HCT116 (cell line): ENCODE results near the gene ITGB1. TPM values are rescaled to one million over a fixed set of nuclear protein-coding genes. Genes with fewer than 3 reads are reported as not detected.

Experiments
- ATAC-seq: fragments of 200-7000 bp; cut with Tn5 transposase; 2 replicates; pipeline ENCODE4 v1.9.1; 2020; ENCODE audit warnings: mild to moderate bottlenecking, moderate library complexity
- BruUV-seq: library from RNA; stranded (reverse); fragments of 400-500 nt; replicated peaks from 2 replicates; lab custom pipeline; 2021; lab: Mats Ljungman, UMichigan
- CTCF ChIA-PET: fragments of 300-600 bp; sonication (Branson Sonifier 250); formaldehyde crosslinking; loops from one replicate; lab custom pipeline; 2021; ENCODE audit warnings: antibody characterized with exemption; lab: Charles Lee
- POLR2A ChIA-PET: fragments of 300-600, 350-600 bp; sonication (Branson Sonifier 250); formaldehyde crosslinking; loops from one replicate; lab custom pipeline; 2021; ENCODE audit warnings: antibody characterized with exemption; lab: Charles Lee
- RAD21 ChIA-PET, 2 experiments: fragments of 300-600 bp; sonication (Branson Sonifier 250); formaldehyde crosslinking; loops; one replicate each; lab custom pipeline; 2023; ENCODE audit warnings: low total read pairs in 2 of 2; ENCODE audit not compliant: uncharacterized antibody in 2 of 2, unreplicated experiment in 2 of 2, low non-redundant PET in 1 of 2; lab: Charles Lee
- DNase-seq: peaks from one replicate; pipeline ENCODE4 v3.0.0-alpha.2; 2010; ENCODE audit warnings: low read depth, low spot score
- H2AFZ ChIP-seq: fragments of 200-600 bp; shearing (Covaris generic), sonication (generic); 2 replicates; pipeline ENCODE4 v1.6.1; 2017; ENCODE audit warnings: low read depth, mixed run types, mixed read lengths, antibody characterized with exemption, low read length; ENCODE audit not compliant: poor library complexity, severe bottlenecking
- H3K27ac ChIP-seq: 2 replicates; pipeline ENCODE4 v1.5.1; 2012; ENCODE audit warnings: low read depth, low read length
- H3K27me3 ChIP-seq: fragments of 200-600 bp; sonication (generic); 2 replicates; pipeline ENCODE4 v1.6.1; 2016; ENCODE audit warnings: mixed run types, low read length, mixed read lengths; ENCODE audit not compliant: insufficient read depth
- H3K36me3 ChIP-seq, 2 experiments: fragments of 200-500 bp in 1 of 2; fragments of 200-600 bp in 1 of 2; sonication (Bioruptor generic) in 1 of 2; sonication (generic) in 1 of 2; 2 replicates each; pipeline versions ENCODE4 v1.5.1 to v1.6.1; 2014 to 2016; ENCODE audit warnings: low read length in 2 of 2, inconsistent platforms in 1 of 2, mixed read lengths in 1 of 2, mixed run types in 1 of 2; ENCODE audit not compliant: insufficient read depth in 2 of 2, control insufficient read depth in 1 of 2
- H3K4me1 ChIP-seq, 2 experiments: fragments of 200-600 bp in 1 of 2; sonication (generic) in 1 of 2; 2 replicates each; pipeline versions ENCODE4 v1.5.1 to v1.6.1; 2012 to 2017; ENCODE audit warnings: low read length in 2 of 2, inconsistent platforms in 1 of 2, mild to moderate bottlenecking in 1 of 2, mixed read lengths in 1 of 2, mixed run types in 1 of 2, moderate library complexity in 1 of 2; ENCODE audit not compliant: insufficient read depth in 2 of 2, control insufficient read depth in 1 of 2
- H3K4me2 ChIP-seq: fragments of 200-600 bp; sonication (generic); 2 replicates; pipeline ENCODE4 v1.6.1; 2017; ENCODE audit warnings: mixed run types, low read length, mixed read lengths
- H3K4me3 ChIP-seq, 2 experiments: fragments of 200-600 bp in 1 of 2; sonication (generic) in 1 of 2; replicated peaks in 1 of 2; 2 replicates each; pipeline ENCODE4 v1.5.1; 2011 to 2016; ENCODE audit warnings: low read length in 2 of 2, control low read depth in 1 of 2, low read depth in 1 of 2, mild to moderate bottlenecking in 1 of 2, mixed read lengths in 1 of 2, mixed run types in 1 of 2
- H3K79me2 ChIP-seq: fragments of 200-600 bp; sonication (generic); 2 replicates; pipeline ENCODE4 v1.6.1; 2017; ENCODE audit warnings: mild to moderate bottlenecking, mixed run types, low read length, moderate library complexity, mixed read lengths; ENCODE audit not compliant: insufficient read depth
- H3K9ac ChIP-seq: fragments of 200-600 bp; sonication (generic); 2 replicates; pipeline ENCODE4 v1.6.1; 2016; ENCODE audit warnings: low read length, mixed read lengths
- H3K9me2 ChIP-seq: fragments of 200-600 bp; sonication (generic), shearing (Covaris generic); 2 replicates; pipeline ENCODE4 v1.6.1; 2017; ENCODE audit warnings: mixed run types, mild to moderate bottlenecking, moderate library complexity; ENCODE audit not compliant: insufficient read depth
- H3K9me3 ChIP-seq, 2 experiments: fragments of 200-500 bp in 1 of 2; fragments of 200-600 bp in 1 of 2; sonication (Bioruptor generic) in 1 of 2; sonication (generic) in 1 of 2; 2 replicates each; pipeline ENCODE4 v1.6.1; 2014 to 2017; ENCODE audit warnings: low read length in 2 of 2, mixed read lengths in 2 of 2, inconsistent platforms in 1 of 2, low read depth in 1 of 2, mild to moderate bottlenecking in 1 of 2, mixed run types in 1 of 2, moderate library complexity in 1 of 2; ENCODE audit not compliant: control insufficient read depth in 1 of 2, insufficient read depth in 1 of 2
- H4K20me1 ChIP-seq: fragments of 200-600 bp; sonication (generic), shearing (Covaris generic); 2 replicates; pipeline ENCODE4 v1.6.1; 2017; ENCODE audit warnings: mixed run types, mild to moderate bottlenecking, moderate library complexity; ENCODE audit not compliant: insufficient read depth
- CBX3 ChIP-seq: IDR thresholded peaks from 2 replicates; pipeline ENCODE4 v1.6.1; 2012; ENCODE audit warnings: low read depth
- CEBPB ChIP-seq: IDR thresholded peaks from 2 replicates; pipeline ENCODE4 v1.6.1; 2012; ENCODE audit warnings: low read depth
- EGR1 ChIP-seq: IDR thresholded peaks from 2 replicates; pipeline ENCODE4 v1.6.1; 2012; ENCODE audit warnings: low read depth
- ELF1 ChIP-seq: IDR thresholded peaks from 2 replicates; pipeline ENCODE4 v1.6.1; 2012; ENCODE audit warnings: low read depth, borderline replicate concordance
- EZH2 ChIP-seq: fragments of 200-600 bp; sonication (generic); IDR thresholded peaks from 2 replicates; pipeline ENCODE4 v1.6.1; 2017; ENCODE audit warnings: antibody characterized with exemption, mixed run types
- FOSL1 ChIP-seq: IDR thresholded peaks from 2 replicates; pipeline ENCODE4 v1.6.1; 2012; ENCODE audit warnings: low read depth
- POLR2AphosphoS5 ChIP-seq: IDR thresholded peaks from 2 replicates; pipeline ENCODE4 v1.6.1; 2011; ENCODE audit warnings: mild to moderate bottlenecking, low read depth, low read length, moderate library complexity
- SIN3A ChIP-seq: IDR thresholded peaks from 2 replicates; pipeline ENCODE4 v1.6.1; 2012; ENCODE audit warnings: low read depth
- SP1 ChIP-seq: IDR thresholded peaks from 2 replicates; pipeline ENCODE4 v1.6.1; 2012; ENCODE audit warnings: low read depth
- SRF ChIP-seq: IDR thresholded peaks from 2 replicates; pipeline ENCODE4 v1.6.1; 2012; ENCODE audit warnings: low read depth
- ZBTB33 ChIP-seq: IDR thresholded peaks from 2 replicates; pipeline ENCODE4 v1.6.1; 2011; ENCODE audit warnings: mild to moderate bottlenecking, low read length, moderate library complexity; ENCODE audit not compliant: insufficient replicate concordance; ENCODE audit errors: extremely low read depth
- ZFX ChIP-seq: fragments of 450-650 bp; IDR thresholded peaks from 2 replicates; pipeline ENCODE4 v1.6.1; 2017
- ZNF274 ChIP-seq: fragments of 200-500 bp; sonication (Bioruptor generic); IDR thresholded peaks from 2 replicates; pipeline ENCODE4 v1.6.1; 2014; ENCODE audit warnings: mild to moderate bottlenecking, low read depth, low read length, inconsistent platforms
- intact Hi-C: fragments of 100-400 bp; cut with micrococcal nuclease; formaldehyde crosslinking; loops from 2 replicates; pipeline ENCODE4 v1.10.0; 2022
- total RNA-seq: library from RNA; stranded (reverse); gene quantifications from one replicate; pipeline ENCODE4 v1.2.1, GENCODE V29; 2021; ENCODE audit not compliant: unreplicated experiment

Gene ITGB1
- total RNA-seq, 1 experiment from 2014 or later, result 366 TPM

GRCh38 chr10:32941357-32941756 is 16.7 kb downstream of the ITGB1 start (continued):
- TF ChIP-seq SP1, result no peak
- TF ChIP-seq EZH2, result no peak
- no peak for TF ChIP-seq EGR1

GRCh38 chr10:32940321-32941301 is 17.4 kb downstream of the ITGB1 start:
- BruUV-seq, result no TSS peak

More at GRCh38 chr10:32940321-32941301, 17.4 kb downstream of the ITGB1 start:
- Histone ChIP-seq H3K9ac (no peak overlapping the region), H3K9me3 (no peaks in the 10 kb centered on the region), H3K4me3 (no peak overlapping the region), H3K4me1 (peaks cover 15 to 37% of the 10 kb centered on the region in 2 experiments; a peak in 2 of 4 replicates), H3K27ac (no peak overlapping the region), H3K9me2 (no peaks in the 10 kb centered on the region), H4K20me1 (peaks cover 30% of the 10 kb centered on the region; the same call in 1 of the 2 replicates), H3K4me2 (no peak overlapping the region), H3K27me3 (no peaks in the 10 kb centered on the region), H3K36me3 (0 out of 4 replicates have a peak, but pooled peaks cover 0 to 3% of the 10 kb centered on the region in 2 experiments), H2AFZ (no peak overlapping the region), H3K79me2 (peaks cover 100% of the 10 kb centered on the region)
- ATAC-seq, result no peak
- ChIA-PET CTCF (no interaction called here), POLR2A (no interaction called here), RAD21 (no interaction called here)
- DNase-seq, result no peak
- intact Hi-C loops, result no loop called here
- no peak for TF ChIP-seq SIN3A
- no peak for TF ChIP-seq ELF1
- TF ChIP-seq ZNF274, result no peak
- TF ChIP-seq ZFX, result no peak
- no peak for TF ChIP-seq SP1
- TF ChIP-seq EZH2, result no peak
- TF ChIP-seq FOSL1, result no peak
- no peak for TF ChIP-seq SRF
- no peak for TF ChIP-seq POLR2AphosphoS5
- no peak for TF ChIP-seq ZBTB33
- no peak for TF ChIP-seq CBX3
- TF ChIP-seq CEBPB, result no peak
